ENCODE results near the gene RNF225. TPM values are rescaled to one million over a fixed set of nuclear protein-coding genes. Genes with fewer than 3 reads are reported as not detected.
A peak's percentile ranks its signal among the peaks of the same experiment; 100 is the strongest.
"Not testable (repeated sequence)": the region's sequence is repeated elsewhere in the genome, so short reads cannot be mapped to it uniquely, and the experiment has no call there.

The RNF225 gene
- polyA plus RNA-seq, 4 donors = not detected

DNA sequence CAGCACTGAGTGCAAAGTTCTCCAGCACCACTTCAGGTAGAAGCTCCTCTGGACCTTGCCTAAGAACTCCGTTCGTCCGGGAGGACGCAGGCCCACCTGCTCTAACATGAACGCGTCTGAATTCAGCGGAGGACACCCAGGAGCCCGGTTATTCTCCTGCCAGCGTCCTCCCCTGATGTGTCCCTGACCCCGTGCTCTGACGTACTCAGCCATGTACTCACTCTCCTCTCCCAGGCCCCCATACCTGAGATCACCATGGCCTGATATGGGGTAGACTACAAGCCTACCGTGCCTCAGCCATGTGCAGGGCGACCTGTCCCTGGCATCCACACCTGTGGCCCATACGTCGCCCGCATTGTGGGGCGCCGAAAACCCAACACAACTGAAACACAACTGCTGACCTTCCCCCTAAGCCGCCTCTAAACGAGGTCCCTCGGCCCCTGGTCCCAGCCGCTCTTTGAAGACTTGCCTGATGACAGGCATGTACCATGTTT lies 12.2 kb downstream of the RNF225 start:
- no peak for DNase-seq (ENCODE audit: low read depth in 4 of 4, low spot score in 3 of 4)

GRCh38 chr19:58408152-58409009 lies 12.9 kb downstream of the RNF225 start, which contains the start of gene ZNF584:
ZNF584 (plus strand) TSS chr19:58408649; CDS start chr19:58409148, 499 bp downstream.
- DNase-seq (ENCODE audit: low read depth in 4 of 4, low spot score in 3 of 4) = peak; percentile 85 to 94 (median 90)

DNA sequence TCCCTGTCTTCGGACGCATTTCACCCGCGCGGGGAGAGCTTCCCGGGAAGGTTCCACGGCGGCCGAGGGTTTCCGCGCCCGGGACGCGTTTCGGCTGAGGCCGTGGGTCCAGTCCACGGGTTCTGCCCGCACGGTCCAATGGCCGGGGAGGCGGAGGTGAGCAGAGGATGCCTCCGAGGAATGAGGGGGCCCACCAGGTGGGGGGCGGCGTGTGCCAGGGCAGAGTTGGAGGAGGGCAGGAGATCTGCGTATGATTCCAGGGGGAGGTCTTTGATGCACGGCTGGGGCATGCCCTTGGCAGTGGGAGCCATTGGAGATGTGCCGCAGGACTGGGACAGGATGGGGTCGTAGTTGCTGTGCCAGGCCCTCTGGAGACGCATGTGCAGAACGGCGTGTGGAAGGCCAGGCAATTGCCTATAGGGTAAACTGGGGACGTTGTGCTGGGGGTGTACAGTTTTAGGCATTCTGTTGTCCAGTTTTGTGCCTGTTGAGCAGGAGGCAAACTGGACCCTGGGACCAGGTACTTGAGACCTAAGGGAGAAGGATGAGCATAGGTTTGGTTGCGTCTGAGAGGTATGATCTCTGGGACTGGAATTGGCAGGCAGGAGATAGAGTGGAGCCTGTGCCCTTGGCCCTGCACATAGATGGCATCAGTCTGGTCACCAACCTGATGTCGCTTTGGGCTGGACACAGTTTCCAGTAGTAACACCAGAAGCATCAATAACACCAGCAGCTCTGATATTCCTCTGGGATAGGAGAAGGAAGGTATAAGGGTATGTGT lies 13.7 kb downstream of the RNF225 start:
- no peak for DNase-seq (ENCODE audit: low read depth in 4 of 4, low spot score in 3 of 4)

DNA sequence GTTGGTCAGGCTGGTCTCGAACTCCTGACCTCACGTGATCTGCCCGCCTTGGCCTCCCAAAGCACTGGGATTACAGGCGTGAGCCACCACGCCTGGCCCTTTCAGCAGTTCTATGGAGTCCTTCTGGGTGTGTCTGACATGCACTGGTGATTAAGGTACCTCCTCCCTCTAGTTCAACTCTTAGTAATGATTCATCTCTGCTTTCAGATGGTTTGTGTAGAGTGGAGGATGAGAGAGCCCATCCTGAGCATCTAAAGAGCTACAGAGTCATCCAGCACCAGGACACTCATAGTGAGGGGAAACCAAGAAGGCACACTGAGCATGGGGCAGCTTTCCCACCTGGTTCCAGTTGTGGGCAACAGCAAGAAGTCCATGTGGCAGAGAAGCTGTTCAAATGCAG lies 21.1 kb downstream of the RNF225 start:
- DNase-seq (ENCODE audit: low read depth in 4 of 4, low spot score in 3 of 4) = no peak

DNA sequence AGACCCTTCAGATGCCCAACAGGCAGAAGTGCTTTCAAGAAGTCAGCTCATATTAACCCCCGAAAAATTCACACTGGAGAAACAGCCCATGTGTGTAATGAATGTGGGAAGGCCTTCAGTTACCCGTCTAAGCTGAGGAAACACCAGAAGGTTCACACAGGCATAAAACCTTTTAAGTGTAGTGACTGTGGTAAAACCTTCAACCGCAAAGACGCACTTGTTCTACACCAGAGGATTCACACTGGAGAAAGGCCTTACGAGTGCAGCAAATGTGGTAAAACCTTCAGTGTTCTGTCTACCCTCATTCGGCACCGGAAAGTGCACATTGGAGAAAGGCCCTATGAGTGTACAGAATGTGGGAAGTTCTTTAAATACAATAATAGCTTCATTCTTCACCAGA lies 21.6 kb downstream of the RNF225 start:
- DNase-seq (ENCODE audit: low read depth in 4 of 4, low spot score in 3 of 4) = no peak

DNA sequence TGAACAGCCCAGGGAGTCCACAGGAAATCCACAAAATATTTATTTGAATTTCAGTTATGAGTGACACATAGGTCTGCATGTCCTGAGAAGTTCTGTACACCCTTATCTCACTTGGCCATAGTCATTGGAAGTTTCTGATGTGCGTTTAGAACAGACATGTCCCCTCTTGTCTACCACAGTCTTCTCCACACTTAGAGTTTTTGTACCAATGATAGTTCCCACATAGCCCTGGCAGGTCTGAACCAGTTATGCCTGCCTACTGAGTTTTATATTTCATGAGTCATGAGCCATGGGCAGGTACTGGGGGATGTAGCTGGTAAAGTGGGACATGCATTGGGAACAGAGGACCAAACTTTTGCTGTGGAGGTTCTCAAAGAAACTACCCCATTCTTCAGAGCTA lies 33.2 kb downstream of the RNF225 start:
- no peak for DNase-seq (ENCODE audit: low read depth in 4 of 4, low spot score in 3 of 4)

GRCh38 chr19:58429745-58430144 lies 34.3 kb downstream of the RNF225 start:
- no peak for DNase-seq (ENCODE audit: low read depth in 4 of 4, low spot score in 3 of 4)

DNA sequence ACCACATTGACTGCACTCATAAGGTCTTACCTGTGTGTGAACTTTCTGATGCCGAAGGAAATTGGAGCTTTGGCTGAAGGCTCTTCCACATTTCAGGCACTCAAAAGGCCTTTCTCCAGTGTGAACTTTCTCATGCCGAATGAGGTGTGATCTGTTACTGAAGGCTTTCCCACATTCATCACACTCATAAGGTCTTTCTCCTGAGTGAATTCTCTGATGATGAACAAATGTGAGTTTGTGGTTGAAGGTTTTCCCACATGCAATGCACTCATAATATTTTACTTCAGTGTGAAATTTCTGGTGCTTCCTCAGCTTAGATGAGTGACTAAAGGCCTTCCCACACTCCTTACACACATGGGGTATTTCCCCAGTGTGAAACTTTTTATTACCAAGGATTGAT lies 38.8 kb downstream of the RNF225 start:
- no peak for DNase-seq (ENCODE audit: low read depth in 4 of 4, low spot score in 3 of 4)

DNA sequence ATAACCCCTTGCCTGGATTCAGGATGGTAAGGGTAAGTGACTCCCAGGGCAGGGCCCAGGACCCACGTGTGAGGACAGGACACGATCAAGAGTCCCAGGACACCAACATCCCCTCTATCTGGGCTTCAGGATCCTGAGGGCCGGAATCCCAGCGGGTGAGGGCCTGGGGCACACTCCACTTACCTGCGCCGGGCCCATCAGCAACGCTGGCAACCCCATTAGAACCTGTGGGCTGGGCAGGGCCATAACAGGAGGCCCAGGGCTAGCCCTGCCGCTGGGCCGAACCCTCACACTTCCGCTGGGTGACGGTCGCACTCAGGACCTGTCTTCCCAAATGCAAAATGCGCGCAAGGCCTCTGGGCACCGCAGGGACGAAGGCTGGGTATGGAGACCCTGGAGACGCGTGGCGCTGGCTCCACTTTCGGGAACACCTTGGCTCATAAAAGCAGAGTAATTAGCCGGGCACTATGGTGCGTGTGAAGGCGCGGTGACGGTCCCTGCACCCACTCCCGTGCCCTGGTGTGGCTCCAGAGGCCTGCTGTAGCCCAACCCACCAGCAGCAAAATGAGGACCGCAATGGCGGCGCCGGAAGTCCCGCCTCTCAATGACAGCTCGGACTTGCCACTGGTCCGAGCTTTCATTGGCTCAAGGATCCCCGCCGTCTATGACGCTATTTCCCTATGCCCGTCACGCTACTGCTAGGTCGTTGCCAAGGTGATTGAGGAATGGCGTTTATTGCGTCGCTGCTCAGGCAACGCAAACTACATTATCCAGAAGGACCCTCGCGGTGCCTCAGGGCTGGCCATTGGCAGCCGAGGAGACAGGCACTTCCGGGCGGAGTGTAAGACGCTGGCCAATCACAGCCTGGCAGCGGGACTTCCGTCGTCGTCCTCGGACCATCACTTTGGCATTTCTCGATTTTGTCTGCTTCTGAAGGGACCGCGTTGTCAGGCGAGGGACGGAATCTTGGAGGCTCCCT lies 44.4 kb downstream of the RNF225 start, which contains the start of gene ZNF132:
TSS of gene ZNF132 (minus strand) at position 578 of the 979 bp plus-strand sequence. CDS start at position 246, 332 bp downstream.
- DNase-seq (ENCODE audit: low read depth in 4 of 4, low spot score in 3 of 4) = peak; percentile 98 to 99 (median 99)

DNA sequence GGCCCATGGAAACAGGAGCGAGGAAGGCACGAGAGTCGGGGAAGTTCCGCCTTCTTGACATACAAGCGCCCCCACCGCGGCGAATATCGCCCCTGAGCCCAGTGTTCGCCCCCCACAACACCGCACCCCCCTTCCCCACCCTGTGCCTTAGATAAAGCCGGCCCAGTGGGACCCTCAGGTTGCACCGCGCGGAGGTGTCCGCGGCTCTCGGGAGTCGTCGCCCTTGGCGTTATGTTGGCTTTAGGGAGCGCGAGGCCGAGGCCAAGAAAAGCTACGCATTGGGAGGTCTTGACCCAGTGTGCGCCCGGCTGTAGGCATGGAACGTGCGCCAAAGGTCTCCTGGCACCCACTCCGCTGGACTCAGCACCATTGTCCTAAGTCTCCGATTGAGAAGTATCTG lies 45.1 kb downstream of the RNF225 start:
- no peak for DNase-seq (ENCODE audit: low read depth in 4 of 4, low spot score in 3 of 4)

DNA sequence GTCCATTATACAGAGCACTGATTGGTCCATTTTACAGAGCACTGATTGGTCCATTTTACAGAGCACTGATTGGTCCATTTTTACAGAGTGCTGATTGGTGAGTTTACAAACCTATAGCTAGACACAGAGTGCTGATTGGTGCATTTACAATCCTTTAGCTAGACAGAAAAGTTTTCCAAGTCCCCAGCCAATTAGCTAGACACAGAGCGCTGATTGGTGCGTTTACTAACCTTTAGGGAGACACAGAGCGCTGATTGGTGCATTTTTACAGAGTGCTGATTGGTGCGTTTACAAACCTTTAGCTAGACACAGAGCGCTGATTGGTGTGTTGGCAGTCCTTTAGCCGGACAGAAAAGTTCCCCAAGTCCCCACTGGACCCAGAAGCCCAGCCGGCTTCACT lies 47.5 kb downstream of the RNF225 start:
- DNase-seq (ENCODE audit: low read depth in 4 of 4, low spot score in 3 of 4) = not testable (repeated sequence)

Other genes starting within 250 kb of the RNF225 start
- gene ZNF329, start 244.9 kb upstream of the RNF225 start, polyA plus RNA-seq (ENCODE audit: insufficient read length in 4 of 4) = 10 to 100 TPM; 17.7 to 24.3 (median 22.1) TPM
- 10 to 100 TPM; 13.0 to 24.0 (median 19.5) TPM for gene ZNF274, start 212.6 kb upstream of the RNF225 start, polyA plus RNA-seq (ENCODE audit: insufficient read length in 4 of 4)
- 10 to 100 TPM; 23.4 to 40.1 (median 34.6) TPM for gene ZNF544, start 166.7 kb upstream of the RNF225 start, polyA plus RNA-seq (ENCODE audit: insufficient read length in 4 of 4)
- 1 to 10 TPM; 5.5 to 8.8 (median 8.0) TPM for gene ZNF8, start 116.7 kb upstream of the RNF225 start, polyA plus RNA-seq (ENCODE audit: insufficient read length in 4 of 4)
- gene ERVK3-1, start 90.3 kb upstream of the RNF225 start, polyA plus RNA-seq (ENCODE audit: insufficient read length in 4 of 4) = 10 to 100 TPM; 42.7 to 53.2 (median 46.3) TPM
- 1 to 10 TPM; 3.5 to 4.2 (median 3.8) TPM for gene ZSCAN22, start 68.7 kb upstream of the RNF225 start, polyA plus RNA-seq (ENCODE audit: insufficient read length in 4 of 4)
- gene A1BG, start 42.2 kb upstream of the RNF225 start, polyA plus RNA-seq (ENCODE audit: insufficient read length in 4 of 4) = 1 to 10 TPM in 3 of 4 donors, under 1 TPM in 1; 0.89 to 1.9 (median 1.3) TPM
- 1 to 10 TPM; 2.9 to 6.5 (median 3.8) TPM for gene ZNF497, start 32.9 kb upstream of the RNF225 start, polyA plus RNA-seq (ENCODE audit: insufficient read length in 4 of 4)
- gene ZNF837, start 14.6 kb upstream of the RNF225 start, polyA plus RNA-seq (ENCODE audit: insufficient read length in 4 of 4) = 1 to 10 TPM; 1.9 to 5.0 (median 2.5) TPM
- 1,000 to 10,000 TPM in 1 of 4 donors, 100 to 1,000 TPM in 3; 837 to 1,018 (median 886) TPM for gene RPS5, start 8.4 kb upstream of the RNF225 start, polyA plus RNA-seq (ENCODE audit: insufficient read length in 4 of 4)
- 10 to 100 TPM; 12.2 to 13.6 (median 12.7) TPM for gene ZNF584, start 13.0 kb downstream of the RNF225 start, polyA plus RNA-seq (ENCODE audit: insufficient read length in 4 of 4)
- gene ZNF132, start 44.5 kb downstream of the RNF225 start, polyA plus RNA-seq (ENCODE audit: insufficient read length in 4 of 4) = 10 to 100 TPM in 3 of 4 donors, 1 to 10 TPM in 1; 9.0 to 15.9 (median 14.3) TPM
- 1 to 10 TPM; 5.6 to 7.1 (median 6.1) TPM for gene ZNF324B, start 56.0 kb downstream of the RNF225 start, polyA plus RNA-seq (ENCODE audit: insufficient read length in 4 of 4)
- 10 to 100 TPM in 1 of 4 donors, 1 to 10 TPM in 3; 7.2 to 12.1 (median 8.9) TPM for gene ZNF324, start 71.4 kb downstream of the RNF225 start, polyA plus RNA-seq (ENCODE audit: insufficient read length in 4 of 4)
- 10 to 100 TPM; 13.3 to 20.6 (median 13.8) TPM for gene ZNF446, start 80.7 kb downstream of the RNF225 start, polyA plus RNA-seq (ENCODE audit: insufficient read length in 4 of 4)
- 10 to 100 TPM in 1 of 4 donors, 1 to 10 TPM in 3; 6.8 to 11.3 (median 8.6) TPM for gene SLC27A5, start 116.3 kb downstream of the RNF225 start, polyA plus RNA-seq (ENCODE audit: insufficient read length in 4 of 4)
- gene ZBTB45, start 124.2 kb downstream of the RNF225 start, polyA plus RNA-seq (ENCODE audit: insufficient read length in 4 of 4) = 10 to 100 TPM in 1 of 4 donors, 1 to 10 TPM in 3; 8.7 to 15.3 (median 9.0) TPM
- gene TRIM28, start 148.4 kb downstream of the RNF225 start, polyA plus RNA-seq (ENCODE audit: insufficient read length in 4 of 4) = 100 to 1,000 TPM; 508 to 729 (median 693) TPM
- 100 to 1,000 TPM in 3 of 4 donors, 10 to 100 TPM in 1; 79.1 to 120 (median 116) TPM for gene CHMP2A, start 159.4 kb downstream of the RNF225 start, polyA plus RNA-seq (ENCODE audit: insufficient read length in 4 of 4)
- 10 to 100 TPM; 65.6 to 98.9 (median 96.5) TPM for gene UBE2M, start 163.0 kb downstream of the RNF225 start, polyA plus RNA-seq (ENCODE audit: insufficient read length in 4 of 4)
- 10 to 100 TPM; 21.8 to 56.7 (median 29.6) TPM for gene MZF1, start 177.7 kb downstream of the RNF225 start, polyA plus RNA-seq (ENCODE audit: insufficient read length in 4 of 4)

Measured in left renal pelvis (tissue), 4 donors.